ENCODE data around the gene GCSAM. TPM values are rescaled to one million over a fixed set of nuclear protein-coding genes. Genes with fewer than 3 reads are reported as not detected.

Gene GCSAM
- total RNA-seq, 2 donors from 2014 or later = 1.4 TPM; not detected in 1

DNA sequence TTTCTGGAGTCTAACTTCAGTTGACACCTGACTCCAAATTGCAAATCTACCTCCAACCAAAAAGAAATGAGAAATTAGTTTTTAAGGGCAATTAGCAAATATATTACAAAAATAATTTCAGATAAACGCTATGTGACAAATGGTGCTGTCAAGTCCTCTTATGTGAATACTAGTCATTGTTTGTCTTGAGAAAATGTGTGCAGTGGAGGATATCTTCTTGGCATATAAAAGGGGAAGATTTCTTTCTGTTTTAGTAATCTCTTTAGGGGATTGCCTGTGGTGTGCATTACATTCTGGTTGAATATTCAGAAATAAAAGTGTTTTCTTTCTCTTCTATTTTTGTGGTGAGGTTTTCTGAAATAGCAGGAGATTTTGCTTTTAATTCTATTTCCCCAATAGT is 3.0 kb upstream of the GCSAM start:
- TF ChIP-seq POLR2AphosphoS5 (IDR thresholded peaks at IDR 0.05) (no peak), CTCF (IDR thresholded peaks at IDR 0.05) (no peak), POLR2A (IDR thresholded peaks at IDR 0.05) (no peak)
- Histone ChIP-seq H3K36me3 (no peaks in the 10 kb centered on the region), H3K9me3 (no peaks in the 10 kb centered on the region), H3K27me3 (replicated peaks; ENCODE audit: insufficient read depth) (no peaks in the 10 kb centered on the region), H3K4me3 (no peak overlapping the region), H3K4me1 (replicated peaks) (no peaks in the 10 kb centered on the region), H3K27ac (no peak overlapping the region)
- 67% methylated on average over 1 of the region's 1 CpG for WGBS
- intact Hi-C loops (cut with DNase I) = no loop called here
- DNase-seq (ENCODE audit: low spot score) = no peak

GRCh38 chr3:112134335-112135124 is 1.5 kb upstream of the GCSAM start:
- no peaks in the 10 kb centered on the region for H3K9me3 ChIP-seq
- H3K27me3 ChIP-seq (replicated peaks; ENCODE audit: insufficient read depth) = no peaks in the 10 kb centered on the region
- DNase-seq (ENCODE audit: low spot score) = no peak
- intact Hi-C loops (cut with DNase I) = no loop called here
- H3K4me1 ChIP-seq (replicated peaks) = no peaks in the 10 kb centered on the region
- peak; percentile 24 for TF ChIP-seq POLR2AphosphoS5 (IDR thresholded peaks at IDR 0.05)
- TF ChIP-seq CTCF (IDR thresholded peaks at IDR 0.05) = no peak
- no peak for TF ChIP-seq POLR2A (IDR thresholded peaks at IDR 0.05)
- no peak overlapping the region for H3K27ac ChIP-seq
- WGBS = 54% methylated on average over 8 of the region's 8 CpGs
- no peak overlapping the region for H3K4me3 ChIP-seq
- H3K36me3 ChIP-seq = no peaks in the 10 kb centered on the region

DNA sequence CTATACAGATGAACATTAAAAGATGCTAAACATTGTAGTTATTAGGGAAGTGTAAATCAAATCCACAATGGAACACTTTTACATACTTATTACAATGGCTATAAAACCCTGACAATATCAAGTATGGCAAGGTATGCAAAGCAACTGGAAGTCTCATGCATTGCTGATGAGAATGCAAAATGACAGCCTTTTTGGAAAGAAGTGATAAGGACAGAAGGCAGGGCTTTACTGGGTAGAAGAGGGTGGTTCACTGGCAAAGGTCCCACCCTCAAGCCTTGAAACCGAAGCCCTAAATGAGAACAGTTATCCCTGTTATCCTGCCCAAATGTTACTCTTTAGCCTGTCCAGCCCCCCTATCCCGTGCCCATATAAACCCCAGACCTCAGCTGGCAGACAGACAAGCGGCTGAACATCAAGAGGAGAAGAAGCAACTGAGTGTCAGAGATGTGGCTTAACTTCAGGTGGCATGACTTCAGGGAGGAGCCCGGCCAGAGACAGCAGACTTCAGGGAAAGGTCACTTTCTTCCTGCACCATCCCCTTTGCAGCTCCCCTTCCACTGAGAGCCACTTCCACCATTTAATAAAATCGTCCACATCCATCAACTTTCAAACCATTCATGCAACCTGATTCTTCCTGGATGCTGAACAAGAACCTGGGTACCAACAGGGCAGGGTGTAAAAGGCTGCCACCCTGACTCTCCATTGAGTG is 732 bp upstream of the GCSAM start:
- Histone ChIP-seq H3K4me1 (replicated peaks) (no peaks in the 10 kb centered on the region), H3K4me3 (no peak overlapping the region), H3K27ac (no peak overlapping the region), H3K9me3 (no peaks in the 10 kb centered on the region), H3K27me3 (replicated peaks; ENCODE audit: insufficient read depth) (no peaks in the 10 kb centered on the region), H3K36me3 (no peaks in the 10 kb centered on the region)
- 91% methylated on average over 5 of the region's 5 CpGs for WGBS
- intact Hi-C loops (cut with DNase I) = no loop called here
- no peak for DNase-seq (ENCODE audit: low spot score)
- TF ChIP-seq POLR2AphosphoS5 (IDR thresholded peaks at IDR 0.05) = no peak
- no peak for TF ChIP-seq CTCF (IDR thresholded peaks at IDR 0.05)
- no peak for TF ChIP-seq POLR2A (IDR thresholded peaks at IDR 0.05)

DNA sequence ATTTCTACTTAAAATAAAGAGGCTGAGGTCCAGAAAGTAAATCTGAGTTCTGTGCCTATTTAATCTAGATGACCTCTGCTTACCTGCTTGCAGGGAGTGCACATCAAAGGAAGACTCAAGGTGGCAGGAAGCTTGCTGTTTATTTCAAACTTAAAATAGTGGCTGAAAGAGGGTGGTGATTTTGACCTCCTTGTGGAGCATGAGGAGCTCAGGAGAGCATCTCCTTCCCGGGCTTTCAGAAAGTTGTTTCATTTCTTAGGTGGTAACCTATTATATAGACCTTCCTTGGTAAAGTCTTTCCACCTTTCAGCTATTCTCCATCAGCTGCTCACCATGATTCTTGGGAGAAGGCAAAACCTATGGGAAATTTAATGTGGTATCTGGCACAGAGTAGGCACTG is 494 bp downstream of the GCSAM start:
- Histone ChIP-seq H3K4me3 (no peak overlapping the region), H3K27ac (no peak overlapping the region), H3K27me3 (replicated peaks; ENCODE audit: insufficient read depth) (no peaks in the 10 kb centered on the region), H3K36me3 (no peaks in the 10 kb centered on the region), H3K9me3 (no peaks in the 10 kb centered on the region), H3K4me1 (replicated peaks) (no peaks in the 10 kb centered on the region)
- intact Hi-C loops (cut with DNase I) = no loop called here
- WGBS = 89% methylated on average over 1 of the region's 1 CpG
- no peak for DNase-seq (ENCODE audit: low spot score)
- TF ChIP-seq CTCF (IDR thresholded peaks at IDR 0.05) (no peak), POLR2AphosphoS5 (IDR thresholded peaks at IDR 0.05) (no peak), POLR2A (IDR thresholded peaks at IDR 0.05) (no peak)
